Esophagus muscularis mucosa (tissue), 4 donors: ENCODE measurements around the gene FYCO1. TPM values are rescaled to one million over a fixed set of nuclear protein-coding genes. Genes with fewer than 3 reads are reported as not detected.
A peak's percentile ranks its signal among the peaks of the same experiment; 100 is the strongest.

Experiments used
- DNase-seq: peaks from one replicate; pipeline ENCODE4 v3.0.0-alpha.2; 2017; ENCODE audit errors: extremely low spot score
- H3K27ac ChIP-seq, 4 donors: fragments of 200-600 bp; sonication (generic); replicated peaks in 1 of 4; 1 replicate in 3 of 4; 2 replicates in 1 of 4; pipeline ENCODE4 v1.5.1; 2016 to 2019; ENCODE audit warnings: mild to moderate bottlenecking in 1 of 4
- H3K27me3 ChIP-seq, 4 donors: fragments of 200-600 bp; sonication (generic); one replicate each; pipeline versions ENCODE4 v1.5.1 to v1.6.0; 2016 to 2019
- H3K36me3 ChIP-seq, 4 donors: fragments of 200-600 bp; sonication (generic); one replicate each; pipeline ENCODE4 v1.5.1; 2016 to 2019
- H3K4me1 ChIP-seq, 4 donors: fragments of 200-600 bp; sonication (generic); one replicate each; pipeline ENCODE4 v1.5.1; 2016 to 2019
- H3K4me3 ChIP-seq, 4 donors: fragments of 200-600 bp; sonication (generic); 1 replicate in 2 of 4; 2 replicates in 2 of 4; pipeline ENCODE4 v1.5.1; 2016 to 2019; ENCODE audit warnings: mild to moderate bottlenecking in 4 of 4, moderate library complexity in 1 of 4
- H3K9me3 ChIP-seq, 4 donors: fragments of 200-600 bp; sonication (generic); 1 replicate in 3 of 4; 2 replicates in 1 of 4; pipeline ENCODE4 v1.5.1; 2016 to 2019
- CTCF ChIP-seq, 3 experiments: fragments of 200-600 bp in 2 of 3; fragments of 450-650 bp in 1 of 3; sonication (generic) in 2 of 3; IDR thresholded peaks; one replicate each; pipeline ENCODE4 v1.5.1; 2017 to 2019; ENCODE audit warnings: antibody characterized with exemption in 3 of 3, mild to moderate bottlenecking in 2 of 3, moderate library complexity in 1 of 3
- EP300 ChIP-seq: sonication (generic); formaldehyde crosslinking; IDR thresholded peaks from one replicate; pipeline ENCODE4 v1.6.1; 2017; ENCODE audit warnings: antibody characterized with exemption
- POLR2A ChIP-seq: fragments of 450-650 bp; IDR thresholded peaks from one replicate; pipeline ENCODE4 v1.6.1; 2017; ENCODE audit warnings: antibody characterized with exemption, moderate library complexity, mild to moderate bottlenecking, low read depth
- POLR2AphosphoS5 ChIP-seq, 2 donors: sonication (generic); formaldehyde crosslinking; IDR thresholded peaks; one replicate each; pipeline ENCODE4 v1.6.1; 2017; ENCODE audit warnings: antibody characterized with exemption in 2 of 2
- WGBS: methylation state at CpG from one replicate; pipeline ENCODE4 v1.1.5; 2018; 5-methylcytosine and 5-hydroxymethylcytosine counted together
- intact Hi-C: fragments of 100-400 bp; cut with DNase I; formaldehyde crosslinking; loops from one replicate; pipeline ENCODE4 v1.15.1; 2023
- total RNA-seq, 4 donors: library from RNA; depleted of rRNA; stranded (reverse); fragments of >200 nt; gene quantifications; one replicate each; pipeline versions ENCODE4 v1.1.0 to v1.2.1, GENCODE V29; 2016

The FYCO1 gene
- total RNA-seq, 4 donors from 2014 or later = 64.1 to 122 (median 93.8) TPM

GRCh38 chr3:45985532-45986302 is 9.9 kb downstream of the FYCO1 start:
- H3K4me1 ChIP-seq = peaks cover 68 to 84% (median 69%) of the 10 kb centered on the region in 4 donors
- no peaks in the 10 kb centered on the region for H3K9me3 ChIP-seq
- H3K36me3 ChIP-seq = peaks cover 19 to 40% (median 35%) of the 10 kb centered on the region in 4 donors
- no peaks in the 10 kb centered on the region for H3K27me3 ChIP-seq
- no peak for TF ChIP-seq CTCF (IDR thresholded peaks at IDR 0.05)
- TF ChIP-seq POLR2AphosphoS5 (IDR thresholded peaks at IDR 0.05) = no peak
- no peak for TF ChIP-seq EP300
- TF ChIP-seq POLR2A = no peak
- 70% methylated on average over 12 of the region's 13 CpGs for WGBS
- intact Hi-C loops = no loop called here
- H3K27ac ChIP-seq = peak overlapping the region; percentile 79 to 86 (median 84)
- DNase-seq = no peak
- no peak overlapping the region for H3K4me3 ChIP-seq

- Histone ChIP-seq H3K36me3 (peaks cover 25 to 49% (median 45%) of the 10 kb centered on the region in 4 donors), H3K9me3 (no peaks in the 10 kb centered on the region), H3K27ac (peak overlapping the region; percentile 79 to 86 (median 84)), H3K4me1 (peaks cover 60 to 73% (median 61%) of the 10 kb centered on the region in 4 donors), H3K4me3 (no peak overlapping the region), H3K27me3 (no peaks in the 10 kb centered on the region)
- DNase-seq = no peak
- 65% methylated on average over 8 of the region's 8 CpGs for WGBS
- intact Hi-C loops = no loop called here
- no peak for TF ChIP-seq POLR2A
- TF ChIP-seq POLR2AphosphoS5 (IDR thresholded peaks at IDR 0.05) = no peak
- TF ChIP-seq EP300 = no peak
- TF ChIP-seq CTCF (IDR thresholded peaks at IDR 0.05) = no peak
These were observed 11.0 kb downstream of the FYCO1 start for GRCh38 chr3:45984331-45985312.

- Histone ChIP-seq H3K9me3 (no peaks in the 10 kb centered on the region), H3K4me1 (peaks cover 52 to 64% (median 53%) of the 10 kb centered on the region in 4 donors), H3K36me3 (peaks cover 32 to 57% (median 52%) of the 10 kb centered on the region in 4 donors), H3K4me3 (no peak overlapping the region), H3K27me3 (no peaks in the 10 kb centered on the region), H3K27ac (peak overlapping the region; percentile 22 to 86 (median 84))
- DNase-seq = no peak
- TF ChIP-seq CTCF (IDR thresholded peaks at IDR 0.05) (no peak), POLR2AphosphoS5 (IDR thresholded peaks at IDR 0.05) (no peak), EP300 (no peak), POLR2A (no peak)
- intact Hi-C loops = no loop called here
- 95% methylated on average over 3 of the region's 3 CpGs for WGBS
These were observed 11.9 kb downstream of the FYCO1 start for GRCh38 chr3:45983770-45984169.

GRCh38 chr3:45981346-45982074 is 14.1 kb downstream of the FYCO1 start:
- Histone ChIP-seq H3K4me1 (peaks cover 29 to 42% (median 30%) of the 10 kb centered on the region in 4 donors), H3K36me3 (peaks cover 36 to 78% (median 67%) of the 10 kb centered on the region in 4 donors), H3K9me3 (no peaks in the 10 kb centered on the region), H3K27ac (no peak overlapping the region), H3K27me3 (no peaks in the 10 kb centered on the region), H3K4me3 (no peak overlapping the region)
- DNase-seq = no peak
- intact Hi-C loops = no loop called here
- TF ChIP-seq EP300 (no peak), POLR2AphosphoS5 (IDR thresholded peaks at IDR 0.05) (no peak)
- WGBS = 83% methylated on average over 2 of the region's 2 CpGs
